GM18502 (cell line): ENCODE results near the gene PLD3.
A peak's percentile ranks its signal among the peaks of the same experiment; 100 is the strongest.

ENCODE experiments used
- ATAC-seq: cut with Tn5 transposase; IDR thresholded peaks from one replicate; pipeline ENCODE4 v1.9.1; 2021; ENCODE audit warnings: mild to moderate bottlenecking; ENCODE audit not compliant: unreplicated experiment, poor library complexity

The PLD3 gene, protein sequence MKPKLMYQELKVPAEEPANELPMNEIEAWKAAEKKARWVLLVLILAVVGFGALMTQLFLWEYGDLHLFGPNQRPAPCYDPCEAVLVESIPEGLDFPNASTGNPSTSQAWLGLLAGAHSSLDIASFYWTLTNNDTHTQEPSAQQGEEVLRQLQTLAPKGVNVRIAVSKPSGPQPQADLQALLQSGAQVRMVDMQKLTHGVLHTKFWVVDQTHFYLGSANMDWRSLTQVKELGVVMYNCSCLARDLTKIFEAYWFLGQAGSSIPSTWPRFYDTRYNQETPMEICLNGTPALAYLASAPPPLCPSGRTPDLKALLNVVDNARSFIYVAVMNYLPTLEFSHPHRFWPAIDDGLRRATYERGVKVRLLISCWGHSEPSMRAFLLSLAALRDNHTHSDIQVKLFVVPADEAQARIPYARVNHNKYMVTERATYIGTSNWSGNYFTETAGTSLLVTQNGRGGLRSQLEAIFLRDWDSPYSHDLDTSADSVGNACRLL

DNA sequence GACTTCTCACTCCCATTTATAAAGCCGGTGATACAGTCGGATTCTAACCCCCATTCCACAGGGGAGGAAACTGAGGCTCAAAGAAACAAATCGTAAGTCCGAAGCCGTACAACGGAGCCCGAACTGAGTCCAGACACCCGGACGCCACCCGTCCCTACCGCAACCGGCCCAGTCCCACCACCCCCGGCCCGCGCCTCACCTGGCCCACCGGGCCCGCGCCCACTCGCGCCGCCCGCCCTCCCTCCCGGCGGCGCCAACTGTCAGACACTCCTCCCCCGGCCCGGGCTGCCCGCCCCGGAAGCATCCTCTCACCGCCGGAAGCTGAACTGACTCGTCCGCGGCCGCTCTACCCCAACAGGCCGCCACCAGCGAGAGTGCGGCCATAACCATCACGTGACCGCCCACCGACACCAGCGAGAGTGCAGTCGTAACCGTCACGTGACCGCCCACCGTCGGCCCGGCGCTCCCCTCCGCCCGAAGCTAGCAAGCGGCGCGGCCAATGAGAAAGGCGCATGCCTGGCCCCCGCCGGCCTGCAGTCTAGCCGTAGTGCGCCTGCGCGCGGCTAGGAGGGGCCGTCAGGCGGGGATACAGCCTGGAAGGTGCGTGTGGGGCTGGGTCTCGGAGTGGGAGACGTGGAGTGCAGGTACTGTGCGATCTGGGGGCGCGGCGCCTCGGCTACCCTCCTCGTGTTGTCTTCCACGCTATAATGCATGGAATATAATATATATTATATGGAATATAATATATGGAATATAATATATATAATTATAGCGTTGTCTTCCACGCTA lies at the start of gene PLD3, which contains the start of gene C19orf47:
PLD3 (plus strand) TSS at position 571 of the 789 bp plus-strand sequence. CDS start 17,789 bp downstream, outside the sequence.
C19orf47 (minus strand) TSS at position 273 of the 789 bp plus-strand sequence. CDS start 6,540 bp downstream, outside the sequence.
- ATAC-seq: peak; percentile 95

DNA sequence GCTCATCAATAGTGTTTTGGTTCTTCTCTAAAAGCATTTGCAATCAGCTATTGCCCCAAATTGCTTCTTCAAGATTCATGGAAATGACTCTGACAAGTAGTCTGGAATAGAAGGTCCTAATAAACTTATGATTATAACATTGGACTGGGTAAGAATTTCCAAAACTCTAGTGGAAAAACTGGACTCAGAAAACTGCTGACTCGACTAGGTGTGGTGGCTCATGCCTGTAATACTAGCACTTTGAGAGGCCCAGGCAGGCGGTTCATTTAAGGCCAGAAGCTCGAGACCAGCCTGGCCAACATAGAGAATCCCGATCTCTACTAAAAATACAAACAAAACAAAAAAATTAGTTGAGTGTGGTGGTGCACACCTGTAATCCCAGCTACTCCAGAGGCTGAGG lies 47.8 kb upstream of the PLD3 start:
- ATAC-seq: no peak

DNA sequence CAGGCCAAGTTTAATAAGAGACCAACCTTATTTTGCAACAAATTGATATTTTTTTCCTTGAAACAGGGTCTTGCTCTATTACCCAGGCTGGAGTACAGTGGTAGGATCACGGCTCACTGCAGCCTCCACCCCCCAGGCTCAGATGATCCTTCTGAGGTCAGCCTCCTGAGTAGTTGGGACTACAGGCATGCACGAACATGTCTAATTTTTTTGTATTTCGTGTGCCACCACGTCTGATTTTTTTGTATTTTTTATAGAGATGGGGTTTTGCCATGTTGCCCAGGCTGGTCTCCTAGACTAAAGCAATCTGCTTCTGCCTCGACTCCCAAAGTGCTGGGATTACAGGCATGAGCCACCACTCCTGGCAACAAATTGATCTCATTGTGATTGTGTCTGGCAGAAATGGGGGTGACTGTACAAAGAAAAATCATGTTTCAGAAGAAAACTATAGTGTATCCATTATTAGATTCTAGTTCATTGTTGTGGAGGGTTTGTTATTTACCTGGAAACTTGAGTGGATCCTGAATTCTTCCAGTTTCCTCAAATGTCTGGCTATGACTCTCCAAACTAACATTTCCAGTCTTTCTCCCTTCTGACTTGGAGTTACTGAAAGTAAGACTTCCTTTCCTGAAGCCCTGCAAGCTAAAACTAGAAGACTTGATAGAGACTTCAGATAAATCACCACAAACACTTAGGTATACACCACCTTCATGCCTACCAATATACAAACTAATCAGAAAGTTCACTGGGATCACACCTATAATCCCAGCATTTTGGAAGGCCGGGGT lies 46.1 kb upstream of the PLD3 start:
- ATAC-seq: no peak

DNA sequence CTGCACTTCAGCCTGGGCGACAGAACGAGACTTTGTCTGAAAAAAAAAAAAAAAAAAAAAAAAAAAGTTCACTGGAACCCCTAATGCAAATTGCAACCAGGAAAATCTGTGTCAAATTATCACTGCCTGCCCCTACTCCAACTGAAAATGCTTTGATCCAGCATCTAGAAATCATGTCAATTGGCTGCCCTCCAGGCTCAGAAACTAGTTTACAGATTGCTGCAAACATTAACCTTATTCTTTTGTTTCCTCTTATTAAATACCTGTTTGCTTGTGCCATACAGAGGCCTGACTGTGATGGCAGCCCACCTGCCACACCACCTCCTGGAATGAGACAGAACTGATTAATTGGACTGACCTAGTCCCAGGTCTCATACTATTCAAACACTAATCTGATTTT lies 44.7 kb upstream of the PLD3 start:
- ATAC-seq: no peak

DNA sequence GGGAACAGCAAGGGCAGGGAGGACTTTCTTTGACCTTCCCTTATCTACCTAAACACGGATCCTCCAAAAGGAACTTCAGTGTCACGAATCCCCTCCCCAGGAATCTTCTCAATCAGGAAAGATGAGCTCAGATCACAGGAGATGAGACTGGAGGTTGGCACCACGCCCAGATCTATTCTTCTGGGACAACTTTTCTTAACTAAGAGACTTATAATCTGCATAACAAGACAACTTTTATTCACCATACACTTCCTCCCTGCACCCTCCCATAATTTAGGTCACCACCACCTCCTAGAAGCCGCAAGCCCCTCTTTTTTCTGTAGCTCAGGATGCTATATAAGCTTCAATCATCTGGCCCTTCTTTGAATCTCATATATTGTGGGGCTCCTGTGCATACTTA lies 44.2 kb upstream of the PLD3 start:
- no peak for ATAC-seq

DNA sequence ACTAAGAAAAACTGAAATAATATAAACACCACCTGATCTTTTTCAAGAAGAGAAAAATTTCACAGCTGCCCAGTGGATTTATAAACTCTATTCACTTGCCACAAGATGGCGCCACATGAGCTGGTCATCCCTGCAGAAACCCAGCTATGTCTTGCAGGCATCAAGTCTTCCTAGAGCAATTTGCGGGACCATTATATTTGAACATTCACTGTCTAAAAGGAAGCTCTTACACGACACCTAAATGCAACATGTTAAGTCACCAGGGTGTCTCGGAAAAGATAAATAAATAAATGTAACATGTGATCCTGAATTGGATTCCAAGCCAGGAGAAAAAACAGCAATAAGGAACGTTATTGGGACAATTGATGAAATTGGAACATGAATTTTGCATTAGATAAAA lies 43.1 kb upstream of the PLD3 start:
- no peak for ATAC-seq

DNA sequence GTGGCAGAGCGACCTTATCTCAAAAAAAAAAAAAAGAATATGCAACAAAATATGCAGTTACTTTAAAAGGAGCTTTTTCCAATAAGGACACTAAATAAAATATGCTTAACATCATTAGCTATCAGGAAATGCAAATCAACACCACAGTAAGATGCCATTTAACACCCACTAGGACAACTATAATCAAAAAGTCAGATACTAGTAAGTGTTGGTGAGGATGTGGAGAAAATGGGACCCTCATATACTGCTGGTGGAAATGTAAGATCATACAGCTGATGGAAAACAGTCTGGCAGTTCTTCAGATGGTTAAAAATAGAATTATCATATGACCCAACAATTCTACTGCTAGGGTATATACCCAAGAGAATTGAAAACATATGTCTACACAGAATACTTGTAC lies 38.8 kb upstream of the PLD3 start:
- no peak for ATAC-seq

DNA sequence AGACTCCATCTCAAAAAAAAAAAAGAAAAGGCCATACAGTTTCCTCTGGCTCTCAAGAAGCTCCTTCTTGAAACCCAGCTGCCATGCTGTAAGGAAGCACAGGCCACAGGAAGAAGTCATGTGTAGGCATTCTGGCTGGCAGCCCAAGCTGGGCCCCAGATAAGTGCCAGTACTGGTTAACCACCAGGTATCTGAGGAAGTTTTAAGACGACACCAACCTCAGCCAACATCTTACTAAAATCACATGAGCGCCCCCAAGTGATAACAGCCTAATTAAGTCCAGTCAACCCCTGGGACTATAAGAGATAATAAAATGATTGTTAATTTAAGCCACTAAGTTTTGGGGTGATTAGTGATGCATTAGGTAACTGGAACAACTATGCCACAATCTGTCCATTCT lies 36.0 kb upstream of the PLD3 start:
- ATAC-seq: no peak

DNA sequence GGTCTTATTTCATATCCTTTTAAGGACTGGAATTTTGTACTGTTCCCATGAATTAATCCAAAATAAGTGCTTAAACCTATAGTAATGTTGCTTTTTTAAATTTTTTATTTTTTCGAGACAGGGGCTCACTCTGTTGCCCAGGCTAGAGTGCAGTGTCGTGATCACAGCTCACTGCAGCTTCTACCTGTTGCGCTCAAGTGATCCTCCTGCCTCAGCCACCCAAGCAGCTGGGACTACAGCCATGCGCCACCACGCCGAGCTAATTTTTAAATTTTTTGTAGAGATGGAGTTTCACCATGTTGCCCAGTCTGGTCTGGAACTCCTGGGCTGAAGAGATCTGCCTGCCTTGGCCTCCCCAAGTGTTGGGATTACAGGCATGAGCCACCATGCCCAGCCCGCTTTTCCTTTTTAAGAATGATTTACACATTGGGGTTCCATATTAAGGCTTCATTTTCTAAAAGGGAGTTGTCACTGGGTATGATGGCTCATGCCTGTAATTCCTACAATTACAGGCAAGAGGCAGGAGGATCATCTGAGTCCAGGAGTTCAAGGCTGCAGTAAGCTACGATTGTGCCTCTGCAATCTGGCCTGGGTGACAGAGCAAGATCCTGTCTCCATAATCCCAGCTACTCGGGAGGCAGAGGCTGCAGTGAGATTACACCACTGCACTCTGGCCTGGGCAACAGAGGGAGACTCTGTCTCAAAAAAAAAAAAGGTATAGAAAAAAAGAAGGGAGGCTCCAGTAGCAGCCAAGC lies 35.1 kb upstream of the PLD3 start:
- ATAC-seq: no peak

DNA sequence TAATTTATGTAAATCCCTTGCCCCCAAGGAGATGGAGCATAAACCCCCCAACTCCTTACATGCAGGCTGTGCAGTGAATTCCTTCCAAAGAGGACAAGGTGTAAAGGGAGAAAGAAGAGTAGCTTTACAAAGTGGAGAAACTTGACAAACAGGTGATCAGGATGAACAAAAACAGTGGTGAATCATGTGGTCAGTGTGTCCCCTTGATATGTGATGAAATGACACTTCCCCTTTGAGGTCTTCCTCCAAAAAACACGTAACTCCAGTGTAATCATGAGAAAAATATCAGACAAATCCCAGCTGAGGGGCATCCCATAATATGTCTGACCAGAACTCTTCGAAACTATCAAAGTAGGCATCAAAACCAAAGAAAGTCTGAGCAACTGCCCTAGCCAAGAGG lies 33.8 kb upstream of the PLD3 start:
- no peak for ATAC-seq

DNA sequence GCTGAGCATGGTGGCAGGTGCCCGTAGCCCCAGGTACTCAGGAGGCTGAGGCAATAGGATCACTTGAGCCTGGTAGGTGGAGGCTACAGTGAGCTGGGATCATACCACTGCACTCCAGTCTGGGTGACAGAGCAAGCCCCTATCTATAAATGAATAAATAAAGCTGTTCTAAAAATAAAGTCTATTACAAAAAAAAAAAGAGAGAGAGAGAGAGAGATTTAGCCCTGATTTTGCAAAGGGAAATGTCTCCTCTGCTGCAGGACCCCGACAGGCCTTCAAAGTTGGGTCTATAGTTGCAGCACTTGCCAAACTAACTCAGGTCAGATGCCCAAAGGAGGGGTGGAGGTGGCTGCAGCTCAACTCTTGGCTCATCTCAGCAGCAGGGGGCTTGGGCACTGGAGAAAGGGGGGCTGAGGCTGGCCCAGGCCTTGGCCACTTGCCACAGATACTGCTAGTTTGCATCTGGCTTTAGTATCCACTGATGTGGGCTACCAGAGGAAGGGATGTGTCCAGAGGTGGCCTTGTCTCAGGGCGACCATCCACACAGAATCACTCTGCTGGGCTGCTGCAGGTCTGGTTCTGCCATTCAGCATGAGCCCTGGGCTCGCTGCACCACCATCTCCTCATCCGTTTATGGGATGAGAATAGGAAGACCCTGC lies 32.6 kb upstream of the PLD3 start:
- no peak for ATAC-seq

DNA sequence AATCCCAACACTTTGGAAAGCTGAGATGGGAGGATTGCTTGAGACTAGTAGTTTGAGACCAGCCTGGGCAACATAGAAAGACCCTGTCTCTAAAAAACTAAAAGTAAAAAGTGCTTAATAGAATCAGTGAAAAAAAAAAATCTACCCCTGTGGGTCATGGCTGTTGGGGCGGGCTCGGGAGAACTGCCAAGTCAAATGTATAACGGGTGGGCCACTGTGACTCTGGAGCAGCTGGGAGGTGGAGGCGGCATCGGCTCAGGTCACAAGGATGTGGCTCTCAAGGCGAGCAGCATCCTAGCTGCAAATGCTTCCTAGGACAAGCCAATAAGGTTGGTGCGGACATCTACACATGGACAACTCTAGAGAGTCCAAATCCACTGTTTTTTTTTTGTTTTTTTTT lies 31.2 kb upstream of the PLD3 start:
- no peak for ATAC-seq

DNA sequence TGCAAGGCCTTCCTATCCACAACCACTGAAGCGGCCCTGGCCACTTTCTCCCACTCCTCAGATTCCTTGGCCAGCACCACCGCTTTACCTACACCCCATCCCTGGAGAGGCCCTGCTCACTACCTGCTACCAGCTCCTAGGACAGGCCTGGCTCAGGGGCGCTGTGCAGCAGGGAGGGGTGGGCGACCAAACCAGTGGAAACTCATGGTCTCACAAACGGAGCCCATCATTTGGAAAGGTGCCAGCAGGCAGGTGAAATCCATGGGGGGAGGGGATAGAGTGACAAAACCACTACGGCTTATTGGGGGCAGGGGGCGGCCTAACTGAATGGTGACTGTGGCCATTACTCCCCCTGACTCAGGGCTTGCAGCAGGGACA lies 27.9 kb upstream of the PLD3 start:
- no peak for ATAC-seq

DNA sequence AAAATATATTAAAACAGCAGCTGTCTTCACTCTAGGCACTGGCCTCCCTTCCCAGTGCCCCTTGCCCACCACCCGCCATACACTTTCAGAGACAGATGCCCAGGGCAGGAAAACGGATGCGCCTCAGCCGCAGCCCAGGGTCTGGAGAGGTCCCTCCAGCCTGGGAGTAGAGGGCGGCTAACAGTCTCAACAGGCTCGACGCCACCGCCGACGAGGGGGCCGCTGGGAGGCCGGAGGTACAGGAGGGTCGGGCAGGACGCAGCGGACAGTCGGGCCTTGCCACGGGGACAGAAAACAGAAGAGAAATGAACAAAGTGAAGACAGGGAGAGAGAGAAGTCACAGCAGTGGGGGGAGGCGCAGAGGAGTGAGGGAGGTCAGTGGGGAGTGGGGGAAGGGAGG lies 27.4 kb upstream of the PLD3 start:
- ATAC-seq: no peak

DNA sequence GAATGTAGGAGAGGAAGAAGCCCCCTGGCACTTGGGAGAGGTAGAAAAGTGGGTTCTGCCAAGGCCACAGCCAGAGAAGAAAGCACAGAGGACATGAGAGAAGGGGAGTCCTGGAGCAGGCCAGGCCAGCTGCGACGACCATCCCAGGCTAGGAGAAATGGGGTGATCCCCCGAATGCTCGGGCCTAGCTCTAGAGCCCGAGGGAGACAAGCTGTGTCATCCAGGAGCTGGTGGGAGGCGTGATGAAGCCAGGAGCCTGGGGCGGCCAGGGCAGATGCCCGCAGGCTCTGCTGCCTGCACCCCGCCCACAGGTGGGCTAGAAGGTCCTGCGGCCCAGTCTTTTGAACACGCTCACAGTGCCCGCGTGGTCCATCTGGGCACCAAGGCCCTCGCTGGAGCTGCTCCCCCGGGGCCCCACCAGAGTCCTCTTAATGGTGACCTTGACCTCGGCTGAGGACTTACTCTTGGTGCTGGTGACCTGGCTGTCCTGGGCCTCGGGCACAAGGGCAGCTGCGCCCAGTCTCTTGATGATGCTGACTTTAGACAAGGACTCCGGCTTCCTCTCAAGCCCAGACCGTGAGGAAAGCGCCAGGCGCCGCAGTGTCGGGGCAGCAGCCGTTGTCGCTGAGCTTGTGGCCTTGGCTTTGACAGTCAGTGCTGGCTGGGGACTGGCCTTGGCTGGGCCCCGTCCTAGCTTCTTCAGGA lies 26.8 kb upstream of the PLD3 start:
- no peak for ATAC-seq

DNA sequence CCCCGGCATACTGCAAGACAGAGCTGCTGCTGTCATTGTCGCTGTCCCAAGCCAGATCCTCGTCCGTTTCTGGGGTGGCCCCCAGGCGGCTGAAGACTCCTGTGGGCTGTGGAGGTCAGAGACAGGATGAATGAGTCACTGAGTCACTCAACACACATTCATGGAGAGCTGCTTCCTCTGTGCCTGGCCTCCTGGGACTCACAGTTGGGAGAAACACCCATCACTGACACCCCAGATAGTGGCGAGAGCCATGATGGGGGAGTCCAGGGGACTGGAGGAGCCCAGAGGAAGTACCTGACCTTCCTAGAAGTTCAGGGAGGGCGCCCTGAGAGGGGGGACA lies 26.3 kb upstream of the PLD3 start:
- ATAC-seq: no peak

DNA sequence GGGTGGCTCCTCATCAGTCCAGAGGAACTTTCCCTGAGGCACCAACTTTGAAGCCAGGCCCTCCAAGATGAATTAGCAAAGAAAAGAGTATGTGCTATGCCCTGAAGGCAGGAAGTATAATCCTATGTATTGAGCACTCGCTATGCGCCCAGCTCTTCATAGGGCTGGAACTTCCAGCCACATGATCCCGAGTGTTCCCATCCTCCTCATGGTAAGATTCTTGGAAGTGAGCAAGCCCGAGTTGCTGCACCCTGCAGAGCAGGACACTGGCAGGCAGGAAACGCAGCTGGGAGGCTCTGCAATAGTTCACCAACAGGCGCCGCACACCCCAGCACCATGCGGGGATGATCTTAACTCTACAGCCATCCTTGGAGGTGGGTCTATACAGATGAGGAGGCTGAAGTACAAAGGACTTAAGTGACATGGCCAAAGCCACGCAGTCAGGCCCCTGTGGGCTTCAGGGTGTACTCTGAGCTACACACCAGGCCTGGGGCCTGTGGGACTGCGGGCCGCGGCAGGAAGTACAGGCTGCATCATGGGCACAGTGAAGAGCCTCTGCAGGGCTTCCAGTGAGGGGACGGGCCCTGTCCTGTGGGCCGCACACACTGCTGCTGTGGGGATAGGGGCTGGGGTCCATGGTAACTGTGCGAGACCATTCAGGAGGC lies 25.4 kb upstream of the PLD3 start:
- no peak for ATAC-seq

DNA sequence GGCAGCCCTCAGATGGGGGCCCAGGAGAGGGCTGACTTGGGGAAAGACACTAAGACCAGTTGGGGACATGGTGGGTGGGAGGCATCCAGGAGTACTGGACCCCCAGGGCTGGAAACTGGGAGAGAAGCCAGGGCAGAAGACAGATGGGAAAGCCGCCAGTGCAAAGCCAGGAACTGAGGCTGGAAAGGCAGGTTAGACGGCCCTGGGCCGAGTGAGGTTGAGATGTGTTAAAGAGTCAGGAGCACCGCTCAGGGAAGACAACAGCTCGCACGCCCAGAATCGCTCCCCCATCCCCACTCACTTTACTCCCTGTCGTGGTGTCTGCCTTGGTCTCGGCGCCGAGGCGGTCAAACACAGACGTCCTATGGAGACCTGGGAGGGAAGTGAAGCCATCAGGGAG lies 24.8 kb upstream of the PLD3 start:
- ATAC-seq: no peak
